GM13977 (cell line): ENCODE measurements around the gene NUP153.
A peak's percentile ranks its signal among the peaks of the same experiment; 100 is the strongest.
"Not testable (repeated sequence)": the region's sequence is repeated elsewhere in the genome, so short reads cannot be mapped to it uniquely, and the experiment has no call there.

Experiments
- DNase-seq: peaks from one replicate; pipeline ENCODE4 v3.0.0; 2012; ENCODE audit warnings: low spot score
- in situ Hi-C: fragments of 300-500 bp; cut with MboI; formaldehyde crosslinking; loops from one replicate; pipeline ENCODE4 v1.12.0; 2022; ENCODE audit warnings: low sequenced_read_pairs, low pct_unique_long_range_greater_than_20kb, mixed read lengths, inconsistent platforms; ENCODE audit not compliant: unreplicated experiment
- TF ChIP-seq, protein P1 (sequence below): IDR thresholded peaks from 2 replicates; pipeline ENCODE4 v1.5.1; 2012; ENCODE audit warnings: mild to moderate bottlenecking, control low read depth; ENCODE audit not compliant: insufficient read depth; ENCODE audit errors: extremely low read depth, missing control alignments

NUP153 gene

DNA sequence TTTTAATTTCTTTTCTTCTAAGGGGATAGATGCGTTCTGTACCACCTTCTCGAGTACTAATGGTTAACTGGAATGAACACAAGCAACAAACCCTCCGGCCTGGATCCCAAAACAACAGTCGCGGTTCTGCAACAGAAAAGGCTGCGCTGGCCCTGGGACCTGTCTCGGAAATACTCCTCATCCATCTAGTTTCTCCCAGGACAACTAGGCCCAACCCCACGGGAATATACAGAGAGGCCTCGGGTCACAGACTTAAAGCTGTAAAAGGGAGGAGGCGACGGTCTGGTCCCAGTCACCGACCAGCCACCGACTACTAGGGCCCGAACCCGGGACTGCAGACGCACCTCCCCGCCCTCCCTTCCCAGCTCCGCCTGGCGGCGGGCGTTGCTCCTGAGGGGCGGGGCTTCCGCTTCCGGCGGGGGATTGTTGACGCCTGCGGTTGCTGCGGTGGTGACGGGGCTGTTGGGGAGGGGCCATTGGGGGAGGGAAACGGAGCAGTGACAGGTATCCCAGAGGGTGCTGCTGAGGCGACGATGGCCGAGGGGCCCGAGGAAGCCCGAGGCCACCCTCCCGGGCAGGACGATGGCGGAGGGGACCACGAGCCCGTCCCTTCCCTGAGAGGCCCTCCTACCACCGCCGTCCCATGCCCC lies 106.7 kb downstream of the NUP153 start, which contains the start of gene FAM8A1:
FAM8A1 (plus strand) TSS at position 426 of the 650 bp plus-strand sequence; CDS start at position 534, 108 bp downstream.
- in situ Hi-C loops: loop anchor here (25.0 kb wide), 2 partner anchors 212 to 438 kb away; no protein-coding TSS in a partner anchor
- peak; percentile 93 for DNase-seq
- TF ChIP-seq, protein P1, sequence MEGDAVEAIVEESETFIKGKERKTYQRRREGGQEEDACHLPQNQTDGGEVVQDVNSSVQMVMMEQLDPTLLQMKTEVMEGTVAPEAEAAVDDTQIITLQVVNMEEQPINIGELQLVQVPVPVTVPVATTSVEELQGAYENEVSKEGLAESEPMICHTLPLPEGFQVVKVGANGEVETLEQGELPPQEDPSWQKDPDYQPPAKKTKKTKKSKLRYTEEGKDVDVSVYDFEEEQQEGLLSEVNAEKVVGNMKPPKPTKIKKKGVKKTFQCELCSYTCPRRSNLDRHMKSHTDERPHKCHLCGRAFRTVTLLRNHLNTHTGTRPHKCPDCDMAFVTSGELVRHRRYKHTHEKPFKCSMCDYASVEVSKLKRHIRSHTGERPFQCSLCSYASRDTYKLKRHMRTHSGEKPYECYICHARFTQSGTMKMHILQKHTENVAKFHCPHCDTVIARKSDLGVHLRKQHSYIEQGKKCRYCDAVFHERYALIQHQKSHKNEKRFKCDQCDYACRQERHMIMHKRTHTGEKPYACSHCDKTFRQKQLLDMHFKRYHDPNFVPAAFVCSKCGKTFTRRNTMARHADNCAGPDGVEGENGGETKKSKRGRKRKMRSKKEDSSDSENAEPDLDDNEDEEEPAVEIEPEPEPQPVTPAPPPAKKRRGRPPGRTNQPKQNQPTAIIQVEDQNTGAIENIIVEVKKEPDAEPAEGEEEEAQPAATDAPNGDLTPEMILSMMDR: no peak

DNA sequence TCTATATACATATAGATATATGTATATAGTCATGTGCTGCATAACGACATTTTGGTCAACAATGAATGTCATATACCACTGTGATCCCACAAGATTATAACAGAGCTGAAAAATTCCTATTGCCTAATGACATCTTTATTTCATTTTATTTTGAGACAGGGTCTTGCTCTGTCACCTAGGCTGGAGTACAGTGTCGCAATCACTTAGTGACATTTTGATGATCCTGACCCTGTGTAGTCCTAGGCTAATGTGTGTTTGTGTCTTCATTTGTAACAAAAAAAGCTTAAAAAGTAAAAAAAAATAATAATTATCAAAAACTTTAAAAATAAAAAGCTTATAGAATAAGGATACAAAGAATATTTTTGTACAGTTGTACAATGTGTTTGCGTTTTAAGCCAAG lies 110.6 kb downstream of the NUP153 start:
- in situ Hi-C loops: loop anchor here (25.0 kb wide), 2 partner anchors 216 to 434 kb away; no protein-coding TSS in a partner anchor
- TF ChIP-seq, protein P1: no peak

GRCh38 chr6:17593246-17593645 lies 113.5 kb downstream of the NUP153 start:
- TF ChIP-seq, protein P1: no peak
- in situ Hi-C loops: loop anchor here (25.0 kb wide), 2 partner anchors 219 to 431 kb away; no protein-coding TSS in a partner anchor
- DNase-seq: no peak

More for the DNA sequence above, 110.6 kb downstream of the NUP153 start:
- DNase-seq: no peak

DNA sequence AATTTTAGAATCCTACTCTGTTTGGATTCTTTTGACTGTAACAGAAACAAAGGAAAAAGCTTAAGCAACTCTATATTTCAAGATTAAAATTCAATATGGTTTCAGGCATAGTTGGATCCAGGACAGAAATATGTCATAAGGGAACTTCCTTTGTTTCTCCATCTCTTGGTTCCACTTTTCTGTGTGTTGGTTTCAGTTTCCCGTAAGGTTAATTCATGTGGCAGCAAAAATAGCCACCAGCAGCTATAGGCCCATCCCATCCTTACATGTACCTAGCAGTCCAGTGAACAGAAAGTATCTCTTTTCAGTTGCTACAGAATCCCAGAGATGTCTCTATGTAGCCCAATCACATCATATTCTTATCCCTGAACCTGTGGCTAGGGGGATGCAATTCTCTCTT lies 115.4 kb downstream of the NUP153 start:
- DNase-seq: no peak
- in situ Hi-C loops: loop anchor here (25.0 kb wide), 2 partner anchors 221 to 429 kb away; no protein-coding TSS in a partner anchor
- TF ChIP-seq, protein P1: no peak

DNA sequence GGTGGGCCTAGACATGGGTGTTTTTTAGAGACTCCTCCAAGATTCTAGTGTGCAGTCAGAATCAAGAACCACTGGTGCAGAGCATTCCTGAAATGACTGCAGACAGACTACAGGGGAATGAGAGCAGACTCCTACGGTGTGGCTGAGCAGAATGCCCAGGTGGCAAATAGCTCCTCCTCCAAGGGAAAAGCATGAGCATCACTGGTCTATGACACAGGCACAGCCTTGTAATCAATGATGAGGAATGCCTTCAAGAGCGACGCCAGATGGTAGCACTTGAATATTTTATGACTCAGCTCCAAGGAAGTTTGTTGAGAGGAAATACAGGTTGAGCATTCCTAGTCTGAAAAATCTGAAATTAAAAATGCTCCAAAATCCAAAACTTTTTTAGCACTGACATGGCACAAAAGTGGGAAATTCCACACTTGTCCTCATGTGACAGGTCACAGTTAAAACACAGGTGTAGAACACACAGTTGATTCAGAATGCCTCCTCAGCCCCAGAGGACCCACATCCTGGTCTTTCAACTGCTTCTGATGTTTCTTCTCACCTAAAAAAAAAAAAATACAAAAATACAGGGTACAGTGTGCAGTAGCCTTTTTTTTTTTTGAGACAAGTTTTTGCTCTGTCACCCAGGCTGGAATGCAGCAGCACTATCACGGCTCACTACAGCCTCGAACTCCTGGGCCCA lies 117.2 kb downstream of the NUP153 start:
- no peak for DNase-seq
- TF ChIP-seq, protein P1: no peak
- in situ Hi-C loops: loop anchor here (25.0 kb wide), 2 partner anchors 223 to 427 kb away; no protein-coding TSS in a partner anchor

DNA sequence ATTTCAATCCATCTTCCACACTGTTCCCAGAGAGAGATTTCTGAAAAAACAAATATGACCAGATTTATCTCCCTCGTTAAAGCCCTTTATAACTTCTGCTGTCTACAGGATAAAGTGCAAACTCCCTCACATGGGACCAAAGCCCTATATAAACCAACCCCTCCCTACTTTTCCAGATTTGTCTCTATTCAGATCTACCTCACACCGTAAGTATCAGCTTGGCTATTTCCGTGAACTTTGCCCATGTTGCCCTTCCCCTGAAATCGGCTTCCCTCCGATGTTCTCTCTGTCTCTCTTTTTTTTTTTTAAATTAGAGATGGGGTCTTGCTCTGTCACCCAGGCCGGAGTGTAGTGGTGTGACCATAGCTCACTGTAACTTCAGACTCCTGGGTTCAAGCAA lies 118.7 kb downstream of the NUP153 start:
- TF ChIP-seq, protein P1: no peak
- in situ Hi-C loops: loop anchor here (25.0 kb wide), 2 partner anchors 224 to 426 kb away; no protein-coding TSS in a partner anchor
- DNase-seq: no peak

DNA sequence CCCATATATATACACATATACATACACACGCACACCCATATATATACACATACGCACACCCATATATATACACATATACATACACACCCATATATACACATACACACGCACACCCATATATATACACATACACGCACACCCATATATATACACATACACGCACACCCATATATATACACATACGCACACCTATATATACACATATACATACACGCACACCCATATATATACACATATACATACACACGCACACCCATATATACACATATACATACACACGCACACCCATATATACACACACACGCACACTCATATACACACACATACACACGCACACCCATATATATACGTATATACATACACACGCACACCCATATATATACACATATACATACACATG lies 120.1 kb downstream of the NUP153 start:
- in situ Hi-C loops: loop anchor here (25.0 kb wide), 2 partner anchors 226 to 424 kb away; no protein-coding TSS in a partner anchor
- DNase-seq: not testable (repeated sequence)
